ENCODE measurements around the gene NCCRP1.

DNA sequence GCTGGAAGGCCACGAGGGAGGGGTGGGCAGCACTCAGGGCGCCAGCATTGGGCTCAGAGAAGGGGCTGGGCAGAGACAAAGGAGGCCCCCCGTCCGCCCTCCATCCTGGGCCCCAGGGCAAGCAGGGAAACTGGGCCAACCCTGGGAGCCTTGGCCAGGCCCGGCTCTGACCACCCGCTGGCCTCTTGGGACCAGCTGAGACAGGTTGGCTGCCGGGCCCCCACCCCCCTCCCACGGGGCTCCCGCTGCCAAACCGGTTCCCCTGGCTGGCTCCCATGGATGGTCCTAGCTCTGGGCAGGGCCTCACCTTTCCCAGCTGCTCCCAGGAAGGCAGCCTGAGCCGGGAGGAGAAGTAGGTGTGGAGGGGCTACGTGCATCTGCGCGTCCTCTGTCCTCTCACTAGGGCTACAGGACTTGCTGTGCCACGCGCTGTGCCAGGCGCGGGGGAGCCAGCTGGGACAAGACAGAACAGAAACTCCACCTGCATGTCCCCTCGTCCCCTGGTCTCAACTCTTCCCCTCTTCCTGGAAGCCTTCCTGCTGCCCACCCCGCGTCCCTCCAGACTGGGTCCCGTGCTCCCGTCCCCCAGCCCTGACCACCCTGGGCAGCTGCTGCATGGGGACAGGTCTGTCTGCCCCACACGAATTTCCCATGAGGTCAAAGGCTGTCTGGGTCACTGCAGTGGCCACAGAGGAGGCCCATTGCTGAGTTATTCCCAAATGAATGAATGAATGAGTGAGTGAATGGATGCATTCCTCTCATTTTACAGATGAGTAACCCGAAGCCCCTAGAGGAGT lies 29.1 kb upstream of the NCCRP1 start:
- TF ChIP-seq POLR2A (IDR thresholded peaks at IDR 0.05): no peak
- TF ChIP-seq, protein P1, sequence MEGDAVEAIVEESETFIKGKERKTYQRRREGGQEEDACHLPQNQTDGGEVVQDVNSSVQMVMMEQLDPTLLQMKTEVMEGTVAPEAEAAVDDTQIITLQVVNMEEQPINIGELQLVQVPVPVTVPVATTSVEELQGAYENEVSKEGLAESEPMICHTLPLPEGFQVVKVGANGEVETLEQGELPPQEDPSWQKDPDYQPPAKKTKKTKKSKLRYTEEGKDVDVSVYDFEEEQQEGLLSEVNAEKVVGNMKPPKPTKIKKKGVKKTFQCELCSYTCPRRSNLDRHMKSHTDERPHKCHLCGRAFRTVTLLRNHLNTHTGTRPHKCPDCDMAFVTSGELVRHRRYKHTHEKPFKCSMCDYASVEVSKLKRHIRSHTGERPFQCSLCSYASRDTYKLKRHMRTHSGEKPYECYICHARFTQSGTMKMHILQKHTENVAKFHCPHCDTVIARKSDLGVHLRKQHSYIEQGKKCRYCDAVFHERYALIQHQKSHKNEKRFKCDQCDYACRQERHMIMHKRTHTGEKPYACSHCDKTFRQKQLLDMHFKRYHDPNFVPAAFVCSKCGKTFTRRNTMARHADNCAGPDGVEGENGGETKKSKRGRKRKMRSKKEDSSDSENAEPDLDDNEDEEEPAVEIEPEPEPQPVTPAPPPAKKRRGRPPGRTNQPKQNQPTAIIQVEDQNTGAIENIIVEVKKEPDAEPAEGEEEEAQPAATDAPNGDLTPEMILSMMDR (IDR thresholded peaks at IDR 0.05): no peak
